SH-SY5Y (cell line): ENCODE data around the gene ARFGAP1.

Experiments used
- GATA2 ChIP-seq: IDR thresholded peaks from 2 replicates; pipeline ENCODE4 v1.6.1; 2011; ENCODE audit warnings: mild to moderate bottlenecking, low read depth, low read length
- GATA3 ChIP-seq: IDR thresholded peaks from 2 replicates; pipeline ENCODE4 v1.6.1; 2011; ENCODE audit warnings: low read depth, mild to moderate bottlenecking, low read length, moderate library complexity

- TF ChIP-seq GATA2 = no peak
- TF ChIP-seq GATA3 = no peak
Observed at GRCh38 chr20:63248835-63249591, 23.6 kb upstream of the ARFGAP1 start.
